Stimulated activated CD8-positive, alpha-beta memory T cell treated with anti-CD3 and anti-CD28 coated beads, Interleukin-4, amount 100 ng/mL, for 48 hours (primary cell): ENCODE results near the gene KRTAP1-3.
"Not testable (repeated sequence)": the region's sequence is repeated elsewhere in the genome, so short reads cannot be mapped to it uniquely, and the experiment has no call there.

Experiments used
- DNase-seq: peaks from one replicate; pipeline ENCODE4 v3.0.0-alpha.2; 2020

The KRTAP1-3 gene

DNA sequence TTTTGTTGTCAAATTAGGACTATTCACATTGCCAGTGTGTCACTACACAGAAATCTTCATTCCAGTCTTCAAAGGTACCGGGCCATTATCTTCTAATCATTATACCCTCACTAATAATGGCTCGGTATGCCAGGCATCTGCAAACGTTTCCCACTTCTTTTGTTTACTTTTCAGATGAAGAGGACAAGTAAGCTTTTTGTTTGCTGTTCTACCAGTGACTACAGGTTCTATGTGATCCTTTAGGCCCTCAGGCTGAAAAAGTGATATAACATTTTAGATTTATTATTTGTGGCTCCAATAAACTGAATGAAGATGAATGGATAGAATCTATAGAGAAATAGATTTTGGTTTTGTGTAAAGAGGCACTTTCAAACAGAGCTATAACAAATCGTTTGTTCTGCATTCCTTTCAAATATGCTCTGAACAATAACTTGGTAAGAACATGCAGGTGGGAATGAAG, 25.3 kb downstream of the KRTAP1-3 start:
- DNase-seq, result no peak

GRCh38 chr17:41008811-41009210, 25.9 kb downstream of the KRTAP1-3 start, which contains the start of gene KRTAP3-1:
TSS of gene KRTAP3-1 (minus strand) at chr17:41009128. CDS start at chr17:41009074, 54 bp downstream.
- no peak for DNase-seq

GRCh38 chr17:41004397-41004796, 30.3 kb downstream of the KRTAP1-3 start:
- DNase-seq, result no peak

DNA sequence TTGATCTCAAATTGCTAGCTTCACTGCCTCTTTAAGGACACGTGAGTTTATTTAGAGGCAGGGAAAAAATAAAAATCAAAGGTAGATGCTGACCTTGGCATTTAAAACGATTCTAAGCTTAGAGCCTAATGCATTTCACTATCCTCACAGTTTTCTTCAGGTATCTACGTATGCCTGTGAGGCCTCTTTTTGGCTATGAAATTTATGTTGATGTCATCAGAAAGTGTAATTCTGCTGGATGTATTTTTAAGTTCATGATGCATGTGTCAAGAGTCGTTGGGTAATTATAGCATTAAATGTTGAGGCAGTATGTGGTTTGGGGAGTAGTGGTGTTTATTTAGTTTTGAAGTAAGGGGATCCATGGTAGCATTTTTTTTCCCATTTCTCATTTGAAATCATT, 30.7 kb downstream of the KRTAP1-3 start:
- no peak for DNase-seq

GRCh38 chr17:41002814-41003213, 31.9 kb downstream of the KRTAP1-3 start:
- DNase-seq, result no peak

GRCh38 chr17:41001795-41002194, 32.9 kb downstream of the KRTAP1-3 start:
- no peak for DNase-seq

DNA sequence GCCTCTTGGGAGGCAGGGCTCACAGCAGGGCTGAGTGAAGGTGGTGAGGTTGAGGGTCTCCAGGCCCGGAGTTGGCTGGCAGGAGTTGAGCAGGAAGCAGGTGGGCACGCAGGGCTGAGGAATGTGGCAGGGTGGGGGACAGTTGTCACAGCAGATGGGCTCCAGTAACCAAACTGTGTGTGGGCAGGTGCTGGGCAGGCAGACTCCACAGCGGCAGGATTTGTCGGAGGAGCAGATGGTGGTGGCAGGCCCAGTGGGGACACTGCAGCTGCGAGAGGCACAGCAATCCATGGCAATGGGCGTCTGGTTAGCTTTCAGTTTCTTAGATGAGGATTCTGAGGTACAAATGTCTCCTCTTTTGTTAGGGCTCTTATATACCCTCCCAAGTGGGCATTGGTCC, 35.1 kb downstream of the KRTAP1-3 start, which contains the start of gene KRTAP3-2:
Gene KRTAP3-2, minus strand, starts transcription at position 344 of the 400 bp plus-strand sequence. Its CDS starts 53 bp downstream, at position 291.
- DNase-seq, result not testable (repeated sequence)

- DNase-seq, result no peak
Measured at GRCh38 chr17:40997361-40997760, 37.3 kb downstream of the KRTAP1-3 start.

DNA sequence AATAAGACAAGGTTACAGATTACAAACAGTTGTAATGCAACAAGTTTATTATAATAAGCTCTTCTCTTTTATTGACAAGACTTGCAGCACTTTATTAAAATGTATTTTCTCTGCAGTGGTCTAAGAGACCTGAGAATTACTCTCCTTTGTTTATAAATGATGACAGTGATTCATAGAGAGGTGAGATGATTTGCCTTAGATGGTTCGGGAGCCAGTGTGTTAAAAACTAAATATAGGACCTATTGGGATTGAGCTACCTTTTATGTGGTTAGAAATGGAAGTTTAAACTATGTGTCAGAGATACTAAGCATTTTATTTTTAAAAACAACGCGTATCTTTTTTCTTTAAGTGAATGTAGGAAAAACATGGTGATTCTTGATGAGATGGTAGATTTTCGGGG, 37.8 kb downstream of the KRTAP1-3 start:
- no peak for DNase-seq

- no peak for DNase-seq
Measured at GRCh38 chr17:40995116-40995515, 39.6 kb downstream of the KRTAP1-3 start.

DNA sequence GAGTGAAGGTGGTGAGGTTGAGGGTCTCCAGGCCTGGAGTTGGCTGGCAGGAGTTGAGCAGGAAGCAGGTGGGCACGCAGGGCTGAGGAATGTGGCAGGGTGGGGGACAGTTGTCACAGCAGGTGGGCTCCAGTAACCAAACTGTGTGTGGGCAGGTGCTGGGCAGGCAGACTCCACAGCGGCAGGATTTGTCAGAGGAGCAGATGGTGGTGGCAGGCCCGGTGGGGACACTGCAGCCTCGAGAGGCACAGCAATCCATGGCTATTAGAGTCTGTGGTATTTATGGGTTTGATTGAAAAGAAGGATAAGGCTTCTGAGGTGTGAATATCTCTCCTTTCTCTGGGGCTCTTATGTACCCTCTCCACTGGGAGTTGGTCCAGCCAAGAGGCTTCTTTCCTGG, 40.8 kb downstream of the KRTAP1-3 start, which contains the start of gene KRTAP3-3:
Gene KRTAP3-3, minus strand, starts transcription at position 326 of the 400 bp plus-strand sequence. Its CDS starts 67 bp downstream, at position 259.
- DNase-seq, result no peak

- no peak for DNase-seq
Measured at GRCh38 chr17:40993084-40993483, 41.6 kb downstream of the KRTAP1-3 start.

DNA sequence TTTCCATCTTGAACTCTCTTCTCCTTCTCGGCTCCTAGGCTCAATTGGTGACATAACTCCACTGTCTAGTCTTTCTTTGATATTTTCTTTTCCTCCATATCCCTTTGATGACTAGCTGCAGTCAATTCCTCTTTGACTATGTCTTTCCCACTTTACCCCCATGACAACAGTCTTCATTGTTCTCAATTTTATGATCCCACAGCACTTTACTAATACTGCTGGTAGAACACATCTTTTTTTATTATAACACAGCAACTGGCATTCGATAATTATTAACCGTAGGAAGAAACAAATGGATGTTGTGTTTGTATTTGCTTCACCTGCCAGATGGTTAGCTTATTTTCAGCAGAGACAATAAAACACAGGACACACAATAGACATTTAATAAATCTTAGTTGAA, 42.0 kb downstream of the KRTAP1-3 start:
- DNase-seq, result no peak

DNA sequence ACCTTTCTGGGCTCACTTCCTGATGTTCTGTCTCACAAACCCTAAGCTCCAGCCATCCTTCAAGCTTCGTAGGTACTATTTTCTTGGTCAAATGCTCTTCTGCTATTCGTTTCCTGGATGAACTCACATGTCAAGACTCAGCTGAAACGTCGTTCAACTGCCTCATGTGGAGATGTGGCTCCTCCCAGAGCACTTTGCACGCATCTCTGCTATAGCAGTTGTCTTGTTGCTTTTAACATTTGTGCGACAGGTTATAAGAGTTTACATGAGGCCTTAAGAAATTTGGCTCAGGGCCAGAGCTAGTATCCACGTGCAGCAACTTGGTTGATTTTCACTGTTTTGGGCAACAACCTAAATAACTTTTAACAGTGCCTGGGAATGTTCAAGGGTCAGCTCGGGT, 47.8 kb downstream of the KRTAP1-3 start:
- DNase-seq, result no peak

DNA sequence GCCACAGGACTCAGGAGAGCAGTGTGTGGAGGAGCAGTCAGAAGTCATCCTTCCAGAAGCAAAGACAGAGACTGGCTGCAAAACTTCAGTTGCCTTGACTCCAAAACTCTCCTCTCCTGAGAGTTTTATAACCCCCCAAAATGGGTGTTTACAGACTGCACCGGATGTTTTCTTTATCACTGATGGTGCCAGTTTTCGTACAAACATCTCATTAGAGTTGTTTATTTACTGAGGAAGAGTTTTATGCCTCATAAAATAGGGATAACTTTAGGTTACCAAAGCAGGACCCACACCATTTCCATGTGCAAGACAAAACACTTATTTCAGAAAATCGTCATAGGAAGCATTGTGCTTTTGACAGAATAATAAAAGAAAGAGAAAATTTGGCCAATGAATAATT, 50.4 kb downstream of the KRTAP1-3 start, which contains the start of gene KRT40:
Gene KRT40, minus strand, starts transcription at position 101 of the 400 bp plus-strand sequence. Its CDS starts 53 bp downstream, at position 48.
- DNase-seq, result no peak
